Keratinocyte (primary cell): ENCODE measurements around the gene SLC8A3. TPM values are rescaled to one million over a fixed set of nuclear protein-coding genes. Genes with fewer than 3 reads are reported as not detected.

ENCODE experiments used
- DNase-seq: peaks from one replicate; pipeline ENCODE4 v3.0.0-alpha.2; 2011; ENCODE audit warnings: low read depth, missing footprints, low spot score
- FAIRE-seq: peaks from 2 replicates; lab custom pipeline; 2011; peaks lifted over from hg19 to GRCh38; lab: Jason Lieb, UNC
- H2AFZ ChIP-seq: 2 replicates; pipeline ENCODE4 v1.6.0; 2012; ENCODE audit warnings: low read length, control low read depth, inconsistent platforms; ENCODE audit not compliant: control insufficient read depth
- H3K27ac ChIP-seq: 2 replicates; pipeline ENCODE4 v1.5.1; 2011; ENCODE audit warnings: low read length; ENCODE audit not compliant: control insufficient read depth, insufficient read depth
- H3K27me3 ChIP-seq: 3 replicates; pipeline ENCODE4 v1.6.0; 2011; ENCODE audit warnings: low read length; ENCODE audit not compliant: control insufficient read depth, insufficient read depth; ENCODE audit errors: extremely low read depth
- H3K36me3 ChIP-seq, 2 experiments: 2 replicates in 1 of 2; 3 replicates in 1 of 2; pipeline ENCODE4 v1.5.1; 2011; ENCODE audit warnings: low read length in 2 of 2, mild to moderate bottlenecking in 1 of 2; ENCODE audit not compliant: control insufficient read depth in 2 of 2, insufficient read depth in 2 of 2; ENCODE audit errors: extremely low read depth in 1 of 2
- H3K4me1 ChIP-seq: 3 replicates; pipeline ENCODE4 v1.5.1; 2011; ENCODE audit warnings: low read length; ENCODE audit not compliant: control insufficient read depth, insufficient read depth; ENCODE audit errors: extremely low read depth
- H3K4me2 ChIP-seq: 3 replicates; pipeline ENCODE4 v1.6.0; 2011; ENCODE audit warnings: low read depth, low read length; ENCODE audit not compliant: control insufficient read depth, insufficient read depth; ENCODE audit errors: extremely low read depth
- H3K4me3 ChIP-seq, 3 experiments: fragments of 200-600 bp in 1 of 3; sonication (generic) in 1 of 3; 2 replicates in 2 of 3; 3 replicates in 1 of 3; pipeline ENCODE4 v1.5.1; 2011 to 2016; ENCODE audit warnings: low read length in 3 of 3, mild to moderate bottlenecking in 3 of 3, control low read depth in 2 of 3, inconsistent platforms in 1 of 3, low read depth in 1 of 3, mixed read lengths in 1 of 3, mixed run types in 1 of 3, moderate library complexity in 1 of 3; ENCODE audit not compliant: control insufficient read depth in 2 of 3, insufficient read depth in 2 of 3; ENCODE audit errors: extremely low read depth in 1 of 3
- H3K79me2 ChIP-seq: 2 replicates; pipeline ENCODE4 v1.6.0; 2012; ENCODE audit warnings: low read length; ENCODE audit not compliant: control insufficient read depth, insufficient read depth
- H3K9ac ChIP-seq: 3 replicates; pipeline ENCODE4 v1.6.0; 2011; ENCODE audit warnings: low read length; ENCODE audit not compliant: control insufficient read depth, insufficient read depth; ENCODE audit errors: extremely low read depth
- H3K9me1 ChIP-seq: 3 replicates; pipeline ENCODE4 v1.6.0; 2011; ENCODE audit warnings: low read length; ENCODE audit not compliant: control insufficient read depth, insufficient read depth; ENCODE audit errors: extremely low read depth
- H3K9me3 ChIP-seq: 2 replicates; pipeline ENCODE4 v1.5.1; 2012; ENCODE audit warnings: low read depth, low read length; ENCODE audit not compliant: control insufficient read depth
- H4K20me1 ChIP-seq: 3 replicates; pipeline ENCODE4 v1.6.0; 2011; ENCODE audit warnings: low read length; ENCODE audit not compliant: control insufficient read depth, insufficient read depth; ENCODE audit errors: extremely low read depth
- CTCF ChIP-seq, 3 experiments: IDR thresholded peaks in 1 of 3; conservative IDR thresholded peaks in 1 of 3; optimal IDR thresholded peaks in 1 of 3; 2 replicates in 2 of 3; 3 replicates in 1 of 3; pipeline versions ENCODE3 to v1.5.1; 2011; ENCODE audit warnings: low read length in 3 of 3, mild to moderate bottlenecking in 3 of 3, moderate library complexity in 2 of 3, control low read depth in 1 of 3, inconsistent platforms in 1 of 3; ENCODE audit not compliant: insufficient read depth in 2 of 3; ENCODE audit errors: extremely low read depth in 1 of 3
- EZH2 ChIP-seq: IDR thresholded peaks from one replicate; pipeline ENCODE4 v1.6.1; 2012; ENCODE audit warnings: inconsistent platforms, mild to moderate bottlenecking, low read length, moderate library complexity
- dilution Hi-C: fragments of 300-500 bp; cut with MboI; formaldehyde crosslinking; loops from one replicate; pipeline ENCODE4 v1.7.0; 2020; ENCODE audit warnings: low sequenced_read_pairs; ENCODE audit not compliant: extremely low pct_ligation_motif_present
- polyA plus RNA-seq, 5 experiments: library from polyadenylated mRNA; depleted of rRNA in 3 of 5; stranded (reverse) in 3 of 5; stranded (forward) in 1 of 5; unstranded in 1 of 5; fragments of >200 nt; gene quantifications; 1 replicate in 1 of 5; 2 replicates in 3 of 5; 3 replicates in 1 of 5; pipeline versions ENCODE4 v1.2.1 to v1.2.3, GENCODE V29; 2011 to 2012; ENCODE audit warnings: missing spikeins in 2 of 5, low read depth in 1 of 5, low replicate concordance in 1 of 5

SLC8A3 gene
- polyA plus RNA-seq, 1 donor (not counting 4 experiments of a cell fraction or from before 2014, with no cell fraction given): not detected

DNA sequence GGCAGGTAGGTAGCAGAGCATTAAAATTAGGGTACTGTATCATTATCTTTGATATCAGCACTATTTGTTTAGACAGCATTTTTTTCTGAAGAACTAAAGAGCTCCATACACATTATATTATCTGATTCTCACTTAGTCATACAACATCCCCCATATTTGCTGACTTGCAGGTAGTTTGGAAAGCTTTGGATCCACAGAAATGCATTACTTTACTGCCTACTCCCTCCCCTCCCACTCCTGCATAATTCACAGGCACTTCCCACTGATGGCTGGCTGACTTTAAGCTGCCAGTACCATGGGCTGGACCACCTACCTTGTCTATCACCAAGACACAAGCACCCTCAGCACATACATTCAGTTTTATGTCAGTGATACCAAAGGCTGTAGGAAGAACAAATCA, 110.4 kb downstream of the SLC8A3 start:
- H3K27ac ChIP-seq: no peak overlapping the region
- H3K9me3 ChIP-seq: no peaks in the 10 kb centered on the region
- no peaks in the 10 kb centered on the region for H4K20me1 ChIP-seq
- no peaks in the 10 kb centered on the region for H3K4me1 ChIP-seq
- no peak for TF ChIP-seq EZH2
- no peak for TF ChIP-seq CTCF (optimal IDR thresholded peaks at IDR 0.05 in 1 of 3, IDR thresholded peaks at IDR 0.05 in 1 of 3, conservative IDR thresholded peaks at IDR 0.05 in 1 of 3; ENCODE audit: extremely low read depth in 1 of 3, insufficient read depth in 2 of 3, low read length in 3 of 3)
- H3K36me3 ChIP-seq: no peaks in the 10 kb centered on the region
- dilution Hi-C loops: loop anchor here (25.0 kb wide), 1 partner anchor 234 kb away; no protein-coding TSS in a partner anchor
- no peak for FAIRE-seq
- no peak overlapping the region for H3K9ac ChIP-seq
- peaks cover 16% of the 10 kb centered on the region for H3K27me3 ChIP-seq
- H3K9me1 ChIP-seq: no peaks in the 10 kb centered on the region
- H2AFZ ChIP-seq: no peak overlapping the region
- H3K4me3 ChIP-seq: no peak overlapping the region
- H3K4me2 ChIP-seq: no peak overlapping the region
- no peak for DNase-seq
- H3K79me2 ChIP-seq: no peaks in the 10 kb centered on the region

DNA sequence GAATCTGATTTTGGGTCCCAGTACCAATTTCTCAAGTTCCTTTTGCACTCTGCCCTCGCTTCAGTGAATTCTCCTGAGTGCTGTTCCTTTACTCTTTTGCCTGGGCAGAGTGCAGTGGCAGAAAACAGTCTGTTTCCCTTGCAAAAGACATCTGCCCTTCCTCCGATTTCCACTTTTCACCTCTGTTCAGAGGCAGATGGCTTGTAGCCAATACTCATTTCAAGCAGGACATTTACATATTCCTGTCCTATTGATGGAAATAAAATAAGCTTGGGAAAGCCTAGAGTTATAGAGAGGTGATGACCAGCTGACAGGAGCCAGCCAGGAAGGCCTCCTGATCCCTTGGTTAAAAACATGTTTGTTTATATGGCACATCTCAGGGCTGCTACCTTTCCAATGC, 111.0 kb downstream of the SLC8A3 start:
- no peaks in the 10 kb centered on the region for H3K9me3 ChIP-seq
- no peak overlapping the region for H3K4me2 ChIP-seq
- TF ChIP-seq CTCF (optimal IDR thresholded peaks at IDR 0.05 in 1 of 3, IDR thresholded peaks at IDR 0.05 in 1 of 3, conservative IDR thresholded peaks at IDR 0.05 in 1 of 3; ENCODE audit: extremely low read depth in 1 of 3, insufficient read depth in 2 of 3, low read length in 3 of 3) (no peak), EZH2 (no peak)
- H3K79me2 ChIP-seq: no peaks in the 10 kb centered on the region
- H3K9me1 ChIP-seq: no peaks in the 10 kb centered on the region
- H4K20me1 ChIP-seq: no peaks in the 10 kb centered on the region
- H3K9ac ChIP-seq: no peak overlapping the region
- no peaks in the 10 kb centered on the region for H3K36me3 ChIP-seq
- H3K4me3 ChIP-seq: no peak overlapping the region
- no peak for FAIRE-seq
- no peaks in the 10 kb centered on the region for H3K4me1 ChIP-seq
- H3K27me3 ChIP-seq: peaks cover 12% of the 10 kb centered on the region
- H2AFZ ChIP-seq: no peak overlapping the region
- dilution Hi-C loops: loop anchor here (25.0 kb wide), 1 partner anchor 235 kb away; no protein-coding TSS in a partner anchor
- no peak overlapping the region for H3K27ac ChIP-seq
- DNase-seq: no peak
